Embryonic facial prominence (tissue), 1 donor: ENCODE measurements around the gene RPL18A.
"Not testable (repeated sequence)": the region's sequence is repeated elsewhere in the genome, so short reads cannot be mapped to it uniquely, and the experiment has no call there.

Source experiments
- DNase-seq: peaks from one replicate; pipeline ENCODE4 v3.0.0-alpha.2; 2016; ENCODE audit errors: extremely low spot score

Gene RPL18A

GRCh38 chr19:17866312-17866963, 6.7 kb downstream of the RPL18A start:
- no peak for DNase-seq

GRCh38 chr19:17866964-17867486, 7.3 kb downstream of the RPL18A start:
- no peak for DNase-seq

- no peak for DNase-seq
Measured at GRCh38 chr19:17868669-17869068, 9.0 kb downstream of the RPL18A start.

- no peak for DNase-seq
Measured at GRCh38 chr19:17869114-17869608, 9.5 kb downstream of the RPL18A start.

GRCh38 chr19:17871032-17871877, 11.5 kb downstream of the RPL18A start:
- no peak for DNase-seq

- no peak for DNase-seq
Measured at GRCh38 chr19:17871878-17872250, 12.2 kb downstream of the RPL18A start, which contains the start of gene SLC5A5. SLC5A5 (plus strand) TSS chr19:17871945; CDS start chr19:17872320, 375 bp downstream.

GRCh38 chr19:17872251-17873001, 12.7 kb downstream of the RPL18A start:
- DNase-seq = no peak

- no peak for DNase-seq
Measured at GRCh38 chr19:17873786-17874757, 14.4 kb downstream of the RPL18A start.

- no peak for DNase-seq
Measured at GRCh38 chr19:17874758-17875135, 15.0 kb downstream of the RPL18A start.

- DNase-seq = no peak
Measured at GRCh38 chr19:17877696-17878095, 18.0 kb downstream of the RPL18A start.

GRCh38 chr19:17879466-17879865, 19.8 kb downstream of the RPL18A start:
- DNase-seq = no peak

- DNase-seq = no peak
Measured at GRCh38 chr19:17881701-17882100, 22.0 kb downstream of the RPL18A start.

GRCh38 chr19:17883627-17884410, 24.1 kb downstream of the RPL18A start:
- DNase-seq = no peak

GRCh38 chr19:17886515-17886914, 26.8 kb downstream of the RPL18A start:
- DNase-seq = no peak

GRCh38 chr19:17887221-17887620, 27.5 kb downstream of the RPL18A start:
- not testable (repeated sequence) for DNase-seq

GRCh38 chr19:17888260-17888659, 28.6 kb downstream of the RPL18A start:
- no peak for DNase-seq

GRCh38 chr19:17889609-17890214, 30.0 kb downstream of the RPL18A start:
- DNase-seq = no peak

- no peak for DNase-seq
Measured at GRCh38 chr19:17893766-17894165, 34.1 kb downstream of the RPL18A start.

- DNase-seq = no peak
Measured at GRCh38 chr19:17902701-17903100, 43.0 kb downstream of the RPL18A start.

GRCh38 chr19:17908244-17908643, 48.5 kb downstream of the RPL18A start:
- DNase-seq = no peak
